H9 (cell line): ENCODE measurements around the gene TPPP2. TPM values are rescaled to one million over a fixed set of nuclear protein-coding genes. Genes with fewer than 3 reads are reported as not detected.

Experiments
- DNase-seq: peaks from one replicate; pipeline ENCODE4 v3.0.0-alpha.2; 2017
- H2AFZ ChIP-seq: one replicate; pipeline ENCODE4 v1.6.1; 2013; ENCODE audit warnings: mild to moderate bottlenecking, low read length, control low read depth, moderate library complexity
- H2AK5ac ChIP-seq: 2 replicates; pipeline ENCODE4 v1.6.1; 2013; ENCODE audit warnings: low read length, control low read depth, mixed read lengths; ENCODE audit not compliant: insufficient read length
- H2BK120ac ChIP-seq: one replicate; pipeline ENCODE4 v1.6.1; 2013; ENCODE audit warnings: low read depth, mild to moderate bottlenecking, low read length, control low read depth, inconsistent platforms; ENCODE audit not compliant: poor library complexity, severe bottlenecking
- H2BK12ac ChIP-seq: 2 replicates; pipeline ENCODE4 v1.6.1; 2013; ENCODE audit warnings: low read length, control low read depth, mixed read lengths, low read depth; ENCODE audit not compliant: insufficient read length
- H2BK15ac ChIP-seq: 2 replicates; pipeline ENCODE4 v1.6.1; 2013; ENCODE audit warnings: low read depth, low read length, control low read depth
- H2BK20ac ChIP-seq: one replicate; pipeline ENCODE4 v1.6.1; 2013; ENCODE audit warnings: low read depth, mild to moderate bottlenecking, low read length, control low read depth, inconsistent platforms; ENCODE audit not compliant: poor library complexity, severe bottlenecking
- H2BK5ac ChIP-seq: 2 replicates; pipeline ENCODE4 v1.6.1; 2013; ENCODE audit warnings: low read length, control low read depth, mixed read lengths; ENCODE audit not compliant: insufficient read length
- H3K14ac ChIP-seq: 2 replicates; pipeline ENCODE4 v1.6.1; 2013; ENCODE audit warnings: low read length, control low read depth; ENCODE audit not compliant: insufficient read depth
- H3K18ac ChIP-seq: 2 replicates; pipeline ENCODE4 v1.6.1; 2013; ENCODE audit warnings: low read depth, mild to moderate bottlenecking, mixed read lengths, low read length, control low read depth; ENCODE audit not compliant: insufficient read length
- H3K23ac ChIP-seq: 2 replicates; pipeline ENCODE4 v1.6.1; 2013; ENCODE audit warnings: low read length, control low read depth, mixed read lengths, low read depth; ENCODE audit not compliant: insufficient read length
- H3K23me2 ChIP-seq: 2 replicates; pipeline ENCODE4 v1.6.1; 2013; ENCODE audit warnings: low read depth, mild to moderate bottlenecking, mixed read lengths, low read length, control low read depth; ENCODE audit not compliant: insufficient read length, poor library complexity, severe bottlenecking
- H3K27ac ChIP-seq: 2 replicates; pipeline ENCODE4 v1.5.1; 2013; ENCODE audit warnings: low read length, control low read depth, mixed read lengths, low read depth; ENCODE audit not compliant: insufficient read length
- H3K27me3 ChIP-seq: 2 replicates; pipeline ENCODE4 v1.6.1; 2013; ENCODE audit warnings: low read length, control low read depth, inconsistent platforms; ENCODE audit not compliant: insufficient read depth
- H3K4ac ChIP-seq: 2 replicates; pipeline ENCODE4 v1.6.1; 2013; ENCODE audit warnings: low read depth, mild to moderate bottlenecking, control low read depth, inconsistent platforms, low read length, moderate library complexity
- H3K4me1 ChIP-seq: 2 replicates; pipeline ENCODE4 v1.6.1; 2013; ENCODE audit warnings: low read length, control low read depth, inconsistent platforms; ENCODE audit not compliant: insufficient read depth
- H3K4me2 ChIP-seq: 2 replicates; pipeline ENCODE4 v1.6.1; 2013; ENCODE audit warnings: low read length, control low read depth, mixed read lengths; ENCODE audit not compliant: insufficient read length, insufficient read depth
- H3K56ac ChIP-seq: 2 replicates; pipeline ENCODE4 v1.6.1; 2013; ENCODE audit warnings: low read depth, mild to moderate bottlenecking, mixed read lengths, low read length, control low read depth; ENCODE audit not compliant: insufficient read length
- H3K79me1 ChIP-seq: 2 replicates; pipeline ENCODE4 v1.6.1; 2013; ENCODE audit warnings: low read depth, mild to moderate bottlenecking, moderate library complexity, low read length, control low read depth, inconsistent platforms; ENCODE audit not compliant: insufficient read depth, poor library complexity, severe bottlenecking
- H3K79me2 ChIP-seq: 2 replicates; pipeline ENCODE4 v1.6.1; 2013; ENCODE audit warnings: low read length, control low read depth, inconsistent platforms; ENCODE audit not compliant: insufficient read depth
- H3K9ac ChIP-seq: 2 replicates; pipeline ENCODE4 v1.6.1; 2013; ENCODE audit warnings: low read length, control low read depth, mixed read lengths; ENCODE audit not compliant: insufficient read length; ENCODE audit errors: extremely low read depth
- H3K9me3 ChIP-seq: one replicate; pipeline ENCODE4 v1.6.1; 2013; ENCODE audit warnings: low read depth, low read length, inconsistent platforms; ENCODE audit not compliant: control insufficient read depth
- H3T11ph ChIP-seq: one replicate; pipeline ENCODE4 v1.6.1; 2013; ENCODE audit warnings: mild to moderate bottlenecking, low read length, control low read depth, inconsistent platforms
- H4K20me1 ChIP-seq: one replicate; pipeline ENCODE4 v1.6.1; 2013; ENCODE audit not compliant: control insufficient read depth, insufficient read length, insufficient read depth
- H4K5ac ChIP-seq: 2 replicates; pipeline ENCODE4 v1.6.1; 2013; ENCODE audit warnings: low read depth, mild to moderate bottlenecking, mixed read lengths, low read length, control low read depth; ENCODE audit not compliant: insufficient read length
- H4K8ac ChIP-seq: replicated peaks from 2 replicates; pipeline ENCODE4 v1.6.1; 2013; ENCODE audit warnings: low read length, control low read depth, mixed read lengths, low read depth; ENCODE audit not compliant: insufficient read length
- H4K91ac ChIP-seq: 2 replicates; pipeline ENCODE4 v1.6.1; 2013; ENCODE audit warnings: low read depth, mild to moderate bottlenecking, moderate library complexity, mixed read lengths, low read length, control low read depth; ENCODE audit not compliant: insufficient read length
- H3K27ac Mint-ChIP-seq, 3 experiments: 2 replicates in 2 of 3; 3 replicates in 1 of 3; pipeline ENCODE4 v1.8.0; 2020 to 2021; ENCODE audit warnings: mixed read lengths in 3 of 3, mild to moderate bottlenecking in 1 of 3, moderate library complexity in 1 of 3
- H3K27me3 Mint-ChIP-seq: 2 replicates; pipeline ENCODE4 v1.8.0; 2021; ENCODE audit warnings: low read depth, mild to moderate bottlenecking, moderate library complexity, mixed read lengths
- H3K36me3 Mint-ChIP-seq, 3 experiments: 2 replicates in 2 of 3; 3 replicates in 1 of 3; pipeline ENCODE4 v1.8.0; 2020 to 2021; ENCODE audit warnings: low read depth in 3 of 3, mixed read lengths in 3 of 3; ENCODE audit not compliant: insufficient read depth in 1 of 3
- H3K4me1 Mint-ChIP-seq, 2 experiments: 2 replicates each; pipeline ENCODE4 v1.8.0; 2020; ENCODE audit warnings: mixed read lengths in 2 of 2
- H3K4me3 Mint-ChIP-seq, 2 experiments: 2 replicates in 1 of 2; 3 replicates in 1 of 2; pipeline ENCODE4 v1.8.0; 2020 to 2021; ENCODE audit warnings: mild to moderate bottlenecking in 2 of 2, mixed read lengths in 2 of 2, moderate library complexity in 1 of 2
- H3K9me3 Mint-ChIP-seq, 2 experiments: 2 replicates in 1 of 2; 3 replicates in 1 of 2; pipeline ENCODE4 v1.8.0; 2020; ENCODE audit warnings: mild to moderate bottlenecking in 2 of 2, mixed read lengths in 2 of 2, moderate library complexity in 1 of 2
- WGBS: extraction: QIAGEN DNeasy Blood & Tissue Kit; methylation state at CpG from one replicate; pipeline ENCODE4 v1.1.7; 2013; ENCODE audit warnings: missing lambda C conversion rate, low lambda C conversion rate, mixed read lengths; ENCODE audit not compliant: insufficient read length; ENCODE audit errors: extremely low coverage; 5-methylcytosine and 5-hydroxymethylcytosine counted together
- total RNA-seq: library from RNA; stranded (reverse); gene quantifications from 2 replicates; pipeline ENCODE4 v1.2.1, GENCODE V29; 2021
- TF ChIP-seq, protein P1 (sequence below): fragments of 200-600 bp; sonication (generic); conservative IDR thresholded peaks from 3 replicates; pipeline ENCODE4 v1.8.0; 2021; ENCODE audit warnings: antibody characterized with exemption, mild to moderate bottlenecking

The TPPP2 gene
- total RNA-seq, 1 experiment from 2014 or later: not detected

DNA sequence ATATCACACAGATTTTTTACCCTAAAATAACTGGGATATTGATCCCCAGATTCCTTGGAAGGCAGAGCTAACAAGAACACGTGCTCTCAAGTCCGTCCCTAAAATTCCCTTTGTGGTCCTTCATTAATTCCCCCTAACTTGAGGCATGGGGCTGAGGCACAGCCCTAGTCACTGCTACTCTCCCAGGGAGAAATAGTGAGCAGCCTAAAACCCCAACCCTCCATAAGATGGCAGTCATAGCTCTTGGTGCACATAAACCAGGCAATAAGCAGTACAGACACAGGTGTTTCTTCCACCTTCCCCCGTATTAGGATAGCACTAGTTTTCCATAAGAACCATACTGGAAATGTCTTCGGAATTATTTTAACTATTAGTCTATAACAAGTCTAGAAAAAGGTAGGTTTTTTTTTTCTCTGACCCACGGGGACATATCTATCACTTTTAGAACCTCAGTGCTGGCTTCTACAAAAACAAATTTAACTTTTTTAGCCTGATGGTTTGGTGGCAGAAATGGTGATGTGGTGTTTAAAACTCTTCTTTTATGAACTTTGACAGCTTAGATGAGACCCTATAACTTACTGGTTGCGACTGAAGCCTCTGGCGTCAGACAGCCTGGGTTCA is 37.0 kb downstream of the TPPP2 start:
- Histone ChIP-seq H3K9ac (no peak overlapping the region), H3K4ac (no peak overlapping the region), H2BK12ac (no peak overlapping the region), H3K4me2 (no peak overlapping the region), H2BK20ac (no peak overlapping the region), H3K27me3 (no peaks in the 10 kb centered on the region), H4K8ac (no peak overlapping the region), H3K18ac (no peak overlapping the region), H4K91ac (no peak overlapping the region), H3K56ac (no peak overlapping the region), H2BK5ac (no peak overlapping the region), H3K23ac (no peak overlapping the region), H4K20me1 (no peaks in the 10 kb centered on the region), H2BK120ac (no peak overlapping the region), H3T11ph (no peak overlapping the region), H3K9me3 (no peaks in the 10 kb centered on the region), H2AFZ (no peak overlapping the region), H3K79me1 (no peaks in the 10 kb centered on the region), H3K14ac (no peak overlapping the region), H3K79me2 (no peaks in the 10 kb centered on the region), H3K23me2 (peaks cover 30% of the 10 kb centered on the region), H3K4me1 (no peaks in the 10 kb centered on the region; the same call in 1 of the 2 replicates), H2BK15ac (no peak overlapping the region), H2AK5ac (no peak overlapping the region), H4K5ac (no peak overlapping the region), H3K27ac (no peak overlapping the region)
- peaks cover 24 to 28% of the 10 kb centered on the region in 2 experiments for H3K4me1 Mint-ChIP-seq
- peaks cover 21% of the 10 kb centered on the region for H3K27me3 Mint-ChIP-seq
- no CpG with 5 or more reads among the region's 7 CpGs for WGBS
- no peak overlapping the region; a peak in 1 of 5 replicates for H3K4me3 Mint-ChIP-seq
- DNase-seq: no peak
- H3K9me3 Mint-ChIP-seq: no peaks in the 10 kb centered on the region
- H3K36me3 Mint-ChIP-seq: peaks cover 0 to 3% (median 0%) of the 10 kb centered on the region in 3 experiments; a peak in 3 of 7 replicates
- H3K27ac Mint-ChIP-seq: no peak overlapping the region; a peak in 1 of 7 replicates
- TF ChIP-seq, protein P1, sequence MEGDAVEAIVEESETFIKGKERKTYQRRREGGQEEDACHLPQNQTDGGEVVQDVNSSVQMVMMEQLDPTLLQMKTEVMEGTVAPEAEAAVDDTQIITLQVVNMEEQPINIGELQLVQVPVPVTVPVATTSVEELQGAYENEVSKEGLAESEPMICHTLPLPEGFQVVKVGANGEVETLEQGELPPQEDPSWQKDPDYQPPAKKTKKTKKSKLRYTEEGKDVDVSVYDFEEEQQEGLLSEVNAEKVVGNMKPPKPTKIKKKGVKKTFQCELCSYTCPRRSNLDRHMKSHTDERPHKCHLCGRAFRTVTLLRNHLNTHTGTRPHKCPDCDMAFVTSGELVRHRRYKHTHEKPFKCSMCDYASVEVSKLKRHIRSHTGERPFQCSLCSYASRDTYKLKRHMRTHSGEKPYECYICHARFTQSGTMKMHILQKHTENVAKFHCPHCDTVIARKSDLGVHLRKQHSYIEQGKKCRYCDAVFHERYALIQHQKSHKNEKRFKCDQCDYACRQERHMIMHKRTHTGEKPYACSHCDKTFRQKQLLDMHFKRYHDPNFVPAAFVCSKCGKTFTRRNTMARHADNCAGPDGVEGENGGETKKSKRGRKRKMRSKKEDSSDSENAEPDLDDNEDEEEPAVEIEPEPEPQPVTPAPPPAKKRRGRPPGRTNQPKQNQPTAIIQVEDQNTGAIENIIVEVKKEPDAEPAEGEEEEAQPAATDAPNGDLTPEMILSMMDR: peak; percentile 43; the same call in 2 of the 3 replicates
